ENCODE data around the gene FGD3. TPM values are rescaled to one million over a fixed set of nuclear protein-coding genes. Genes with fewer than 3 reads are reported as not detected.
A peak's percentile ranks its signal among the peaks of the same experiment; 100 is the strongest.

FGD3 gene
- total RNA-seq, 1 experiment from 2014 or later = 9.0 TPM

DNA sequence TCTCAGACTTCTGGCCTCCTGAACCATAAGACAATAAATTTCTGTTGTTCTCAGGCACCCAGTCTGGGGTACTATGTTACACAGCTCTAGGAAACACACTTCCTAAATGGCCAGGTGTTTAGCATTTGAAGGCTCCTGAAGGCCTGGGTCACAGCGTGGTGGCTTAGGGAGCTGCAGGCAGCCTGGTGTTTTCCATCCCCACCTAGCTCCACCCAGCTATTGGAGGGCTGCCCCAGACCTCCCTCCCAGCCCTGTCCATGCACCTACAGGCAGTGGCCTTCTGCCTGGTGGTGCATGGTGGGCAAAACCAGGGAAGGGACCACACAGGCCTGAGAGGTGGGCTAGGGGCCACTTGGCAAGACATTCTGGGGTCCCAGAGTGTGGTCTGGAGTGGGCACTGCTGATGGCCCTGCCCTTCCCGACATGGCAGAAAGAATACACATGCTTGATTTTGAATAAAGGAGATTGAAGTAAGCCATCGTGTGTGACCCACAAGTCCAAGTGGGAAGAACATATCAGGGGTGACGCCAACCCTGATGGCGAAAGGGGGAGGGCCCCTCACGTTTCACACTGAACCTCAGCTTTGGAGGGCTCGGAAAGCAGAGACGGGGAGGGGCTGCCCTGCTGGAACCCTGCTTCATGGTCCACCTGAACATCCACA is 109.8 kb downstream of the FGD3 start:
- H3K4me3 ChIP-seq (ENCODE audit: low read length) = no peak overlapping the region
- H4K20me1 ChIP-seq (ENCODE audit: insufficient read depth, low read depth, low read length) = no peaks in the 10 kb centered on the region
- no peaks in the 10 kb centered on the region for H3K9me2 ChIP-seq (replicated peaks; ENCODE audit: insufficient read depth, low read length)
- H3K4me2 ChIP-seq (ENCODE audit: low read depth, low read length, poor library complexity, severe bottlenecking) = no peak overlapping the region
- no peaks in the 10 kb centered on the region for H3K36me3 ChIP-seq (ENCODE audit: insufficient read depth, low read length)
- no peaks in the 10 kb centered on the region for H3K27me3 ChIP-seq (ENCODE audit: low read length)
- no peaks in the 10 kb centered on the region for H3K79me2 ChIP-seq (ENCODE audit: low read length)
- no peak overlapping the region for H2AFZ ChIP-seq (ENCODE audit: low read length)
- no peak overlapping the region for H3K27ac ChIP-seq (ENCODE audit: low read length)
- DNase-seq = no peak
- H3K4me1 ChIP-seq (ENCODE audit: low read length) = peaks cover 26% of the 10 kb centered on the region
- H3K9me3 ChIP-seq (ENCODE audit: low read length) = no peaks in the 10 kb centered on the region
- no peak overlapping the region for H3K9ac ChIP-seq (ENCODE audit: low read length)

DNA sequence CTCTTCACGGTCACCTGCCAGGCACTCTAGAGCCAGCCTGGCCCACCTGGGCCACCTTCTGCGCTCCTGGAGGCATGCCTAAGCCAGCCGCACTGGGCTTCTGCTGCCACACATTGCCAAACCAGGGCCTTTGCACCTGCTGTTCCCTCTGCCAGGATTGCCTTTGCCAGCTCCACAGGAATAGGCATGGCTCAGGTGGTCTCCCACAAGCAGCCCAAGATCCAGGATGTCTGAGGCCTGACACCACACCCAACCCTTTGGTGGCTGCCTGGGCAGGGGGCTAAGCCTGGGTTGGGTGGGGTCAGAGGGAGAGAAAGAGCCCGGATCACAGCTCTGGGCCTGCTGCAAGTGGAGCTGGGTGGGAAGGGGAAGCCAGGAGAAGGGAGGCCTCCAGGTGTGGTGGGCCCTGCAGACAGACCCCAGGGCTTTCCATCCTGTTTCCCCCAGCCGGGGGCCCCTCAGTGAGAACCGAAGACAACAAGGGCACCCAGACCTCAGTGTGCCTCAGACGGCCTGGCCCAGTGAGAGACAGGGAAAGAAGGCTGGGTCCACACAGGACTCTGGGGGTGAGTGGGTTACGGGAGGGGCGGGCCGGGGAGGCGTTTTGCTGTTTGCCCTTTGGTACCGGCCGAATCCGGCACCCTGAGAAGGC is 110.5 kb downstream of the FGD3 start:
- no peaks in the 10 kb centered on the region for H4K20me1 ChIP-seq (ENCODE audit: insufficient read depth, low read depth, low read length)
- H3K4me3 ChIP-seq (ENCODE audit: low read length) = no peak overlapping the region; the same call in 1 of the 2 replicates
- no peak overlapping the region for H3K27ac ChIP-seq (ENCODE audit: low read length)
- H3K36me3 ChIP-seq (ENCODE audit: insufficient read depth, low read length) = no peaks in the 10 kb centered on the region
- H2AFZ ChIP-seq (ENCODE audit: low read length) = peak overlapping the region; percentile 17; the same call in 1 of the 2 replicates
- no peaks in the 10 kb centered on the region for H3K27me3 ChIP-seq (ENCODE audit: low read length)
- H3K4me2 ChIP-seq (ENCODE audit: low read depth, low read length, poor library complexity, severe bottlenecking) = peak overlapping the region; percentile 44
- H3K9ac ChIP-seq (ENCODE audit: low read length) = no peak overlapping the region
- H3K9me2 ChIP-seq (replicated peaks; ENCODE audit: insufficient read depth, low read length) = no peaks in the 10 kb centered on the region
- no peaks in the 10 kb centered on the region for H3K79me2 ChIP-seq (ENCODE audit: low read length)
- H3K9me3 ChIP-seq (ENCODE audit: low read length) = no peaks in the 10 kb centered on the region
- DNase-seq = no peak
- H3K4me1 ChIP-seq (ENCODE audit: low read length) = peaks cover 28% of the 10 kb centered on the region

DNA sequence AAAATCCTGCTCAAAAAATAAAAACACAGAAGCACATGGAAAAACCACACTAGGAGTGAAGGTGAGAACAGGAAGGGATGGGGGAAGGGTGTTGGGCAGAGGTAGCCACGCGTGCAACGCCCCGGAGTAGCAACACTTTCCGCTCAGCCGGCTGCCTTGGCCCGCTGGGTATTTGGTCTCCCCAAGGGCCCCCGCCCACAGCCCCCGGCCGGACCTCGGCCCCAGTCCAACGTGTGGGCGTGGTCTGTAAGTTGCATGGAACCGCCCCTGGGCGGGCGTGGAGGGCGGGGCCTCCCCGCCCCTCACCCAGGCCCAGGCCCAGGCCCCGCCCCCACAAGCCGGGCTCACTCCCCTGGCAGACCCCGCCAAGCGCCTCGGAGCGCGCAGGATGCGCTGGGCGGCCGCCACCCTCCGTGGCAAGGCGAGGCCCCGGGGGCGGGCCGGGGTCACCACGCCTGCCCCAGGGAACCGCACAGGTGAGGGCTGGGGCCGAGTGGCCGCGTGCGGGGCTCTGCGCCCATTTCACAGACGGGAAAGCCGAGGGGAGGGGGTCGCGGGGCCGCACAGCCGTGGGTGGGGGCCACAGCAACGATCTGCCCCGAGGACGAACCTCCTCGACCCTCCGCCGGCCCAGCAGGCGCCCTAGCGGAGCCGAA is 111.2 kb downstream of the FGD3 start, which contains the start of gene SUSD3:
Gene SUSD3, plus strand, starts transcription at position 347 of the 656 bp plus-strand sequence. Its CDS starts 42 bp downstream, at position 389.
- H3K9ac ChIP-seq (ENCODE audit: low read length) = peak within 1 kb of the TSS; percentile 26
- H3K36me3 ChIP-seq (ENCODE audit: insufficient read depth, low read length) = no peaks in the 10 kb centered on the region
- H3K4me1 ChIP-seq (ENCODE audit: low read length) = peaks cover 28% of the 10 kb centered on the region
- peak; percentile 87 for DNase-seq
- no peaks in the 10 kb centered on the region for H4K20me1 ChIP-seq (ENCODE audit: insufficient read depth, low read depth, low read length)
- H3K79me2 ChIP-seq (ENCODE audit: low read length) = no peaks in the 10 kb centered on the region
- H3K4me2 ChIP-seq (ENCODE audit: low read depth, low read length, poor library complexity, severe bottlenecking) = peak within 1 kb of the TSS; percentile 44
- H3K9me3 ChIP-seq (ENCODE audit: low read length) = no peaks in the 10 kb centered on the region
- H2AFZ ChIP-seq (ENCODE audit: low read length) = peak within 1 kb of the TSS; percentile 17; the same call in 1 of the 2 replicates
- H3K9me2 ChIP-seq (replicated peaks; ENCODE audit: insufficient read depth, low read length) = no peaks in the 10 kb centered on the region
- H3K27ac ChIP-seq (ENCODE audit: low read length) = no peak within 1 kb of the TSS
- H3K4me3 ChIP-seq (ENCODE audit: low read length) = peak within 1 kb of the TSS; percentile 45
- no peaks in the 10 kb centered on the region for H3K27me3 ChIP-seq (ENCODE audit: low read length)

DNA sequence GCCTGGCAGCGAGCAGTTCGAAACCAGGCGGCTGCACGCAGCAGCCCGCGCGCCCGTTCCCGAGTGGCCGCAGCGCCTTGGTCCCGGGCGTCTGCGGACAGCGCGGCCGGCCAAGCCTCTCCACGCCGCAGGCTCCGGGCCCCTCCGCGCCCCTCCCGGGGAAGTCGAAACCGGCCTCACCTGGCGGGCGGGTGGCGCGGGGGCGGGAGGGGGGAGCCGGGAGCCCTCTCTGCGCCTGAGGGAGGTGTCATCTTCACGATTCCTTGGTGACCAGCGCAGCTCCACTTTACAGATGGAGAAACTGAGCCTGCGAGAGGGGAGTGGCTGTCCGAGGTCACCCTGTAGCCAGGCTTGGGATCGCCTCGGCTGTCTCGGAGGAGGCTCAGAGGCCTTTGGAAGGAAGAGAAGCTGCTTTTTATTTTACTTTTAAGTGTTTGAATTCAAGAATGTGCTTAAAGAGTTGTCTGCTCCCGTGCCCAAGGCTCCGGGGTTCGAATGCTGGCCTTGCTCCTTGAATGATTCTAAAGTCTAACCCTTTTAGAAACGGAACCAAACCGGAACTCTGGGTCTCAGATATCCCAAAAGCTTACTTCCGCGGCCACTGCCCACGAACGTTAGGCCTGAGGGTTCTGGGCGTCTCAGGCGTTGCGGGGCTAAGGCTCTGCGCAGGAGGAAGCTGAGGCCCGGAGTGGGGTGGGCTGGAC is 111.8 kb downstream of the FGD3 start:
- H3K4me3 ChIP-seq (ENCODE audit: low read length) = peak overlapping the region; percentile 45
- peak overlapping the region; percentile 44 for H3K4me2 ChIP-seq (ENCODE audit: low read depth, low read length, poor library complexity, severe bottlenecking)
- H3K36me3 ChIP-seq (ENCODE audit: insufficient read depth, low read length) = no peaks in the 10 kb centered on the region
- no peaks in the 10 kb centered on the region for H4K20me1 ChIP-seq (ENCODE audit: insufficient read depth, low read depth, low read length)
- no peak overlapping the region for H2AFZ ChIP-seq (ENCODE audit: low read length)
- peaks cover 28% of the 10 kb centered on the region for H3K4me1 ChIP-seq (ENCODE audit: low read length)
- no peak for DNase-seq
- no peak overlapping the region for H3K27ac ChIP-seq (ENCODE audit: low read length)
- no peaks in the 10 kb centered on the region for H3K79me2 ChIP-seq (ENCODE audit: low read length)
- H3K9ac ChIP-seq (ENCODE audit: low read length) = peak overlapping the region; percentile 26
- H3K27me3 ChIP-seq (ENCODE audit: low read length) = no peaks in the 10 kb centered on the region
- no peaks in the 10 kb centered on the region for H3K9me2 ChIP-seq (replicated peaks; ENCODE audit: insufficient read depth, low read length)
- H3K9me3 ChIP-seq (ENCODE audit: low read length) = no peaks in the 10 kb centered on the region

DNA sequence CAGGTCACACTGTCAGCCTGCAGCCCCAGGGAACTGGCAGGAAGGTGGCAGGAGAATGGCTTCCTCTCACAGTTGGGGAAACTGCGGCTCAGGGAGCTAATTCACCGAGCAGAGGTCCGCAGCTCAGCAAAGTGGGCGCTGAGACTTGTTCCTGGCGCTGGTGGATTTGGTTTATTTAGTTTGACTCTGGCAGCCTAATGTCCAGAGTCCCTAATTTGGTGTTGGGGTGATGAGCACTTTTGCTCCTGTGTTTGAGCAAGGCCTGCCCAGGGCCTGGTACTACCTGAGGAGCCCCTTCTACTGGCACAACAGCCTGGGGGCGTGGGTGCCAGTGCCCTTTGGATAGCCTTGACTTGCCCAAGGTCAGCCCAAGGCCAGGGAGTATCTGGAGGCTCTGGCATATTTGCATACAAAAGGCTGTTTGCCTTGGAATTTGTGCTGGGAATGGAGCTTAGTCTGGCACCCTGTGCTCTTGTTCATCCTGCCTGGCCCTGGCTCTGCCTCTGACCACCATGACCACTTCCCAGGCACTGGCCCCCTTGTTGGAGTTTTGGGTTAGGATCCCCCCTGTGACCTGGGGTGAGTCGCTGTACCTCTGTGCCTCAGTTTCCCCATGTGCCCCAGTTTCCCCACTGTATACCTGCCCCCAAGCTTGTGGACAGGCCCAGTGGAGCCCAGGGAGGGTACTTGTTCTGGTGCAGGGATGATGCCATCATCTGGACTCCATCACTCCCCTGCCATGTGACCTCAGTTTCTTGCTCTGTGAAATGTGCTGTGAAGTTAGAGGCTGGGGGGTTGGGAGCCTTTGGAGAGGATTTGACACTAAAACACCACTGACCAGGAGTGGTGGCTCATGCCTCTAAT is 112.6 kb downstream of the FGD3 start:
- peak overlapping the region; percentile 37 for H3K4me2 ChIP-seq (ENCODE audit: low read depth, low read length, poor library complexity, severe bottlenecking)
- no peaks in the 10 kb centered on the region for H3K9me3 ChIP-seq (ENCODE audit: low read length)
- H3K9me2 ChIP-seq (replicated peaks; ENCODE audit: insufficient read depth, low read length) = no peaks in the 10 kb centered on the region
- no peaks in the 10 kb centered on the region for H4K20me1 ChIP-seq (ENCODE audit: insufficient read depth, low read depth, low read length)
- no peaks in the 10 kb centered on the region for H3K36me3 ChIP-seq (ENCODE audit: insufficient read depth, low read length)
- peak overlapping the region; percentile 14; the same call in 1 of the 2 replicates for H3K4me3 ChIP-seq (ENCODE audit: low read length)
- H3K27ac ChIP-seq (ENCODE audit: low read length) = no peak overlapping the region
- H3K79me2 ChIP-seq (ENCODE audit: low read length) = no peaks in the 10 kb centered on the region
- no peak overlapping the region for H2AFZ ChIP-seq (ENCODE audit: low read length)
- no peak for DNase-seq
- H3K9ac ChIP-seq (ENCODE audit: low read length) = peak overlapping the region; percentile 22; the same call in 1 of the 2 replicates
- H3K27me3 ChIP-seq (ENCODE audit: low read length) = no peaks in the 10 kb centered on the region
- peaks cover 33% of the 10 kb centered on the region for H3K4me1 ChIP-seq (ENCODE audit: low read length)

DNA sequence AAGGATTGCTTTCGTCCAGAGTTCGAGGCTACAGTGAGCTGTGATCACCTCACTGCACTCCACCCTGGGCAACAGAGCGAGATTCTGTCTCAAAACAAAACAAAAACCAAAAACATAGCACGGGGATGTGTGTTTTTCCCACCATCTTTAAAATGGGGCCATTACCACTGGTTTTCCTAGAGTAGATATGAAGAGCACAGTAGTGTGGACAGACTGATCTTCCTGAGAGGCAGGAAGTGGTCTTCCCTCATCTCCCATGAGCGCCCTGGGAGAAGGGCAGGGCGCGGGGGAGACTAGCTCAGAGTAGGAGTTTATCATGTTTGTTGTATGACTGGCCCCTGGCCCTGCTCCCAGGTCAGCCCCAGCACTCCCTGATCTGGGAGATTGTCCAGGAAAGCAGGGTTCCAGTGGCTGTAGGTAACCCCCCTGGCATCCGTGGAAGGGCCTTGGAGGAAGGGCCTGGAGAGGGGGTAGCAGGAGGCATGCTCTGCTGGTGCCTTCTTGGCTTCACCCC is 113.5 kb downstream of the FGD3 start:
- peaks cover 33% of the 10 kb centered on the region for H3K4me1 ChIP-seq (ENCODE audit: low read length)
- H3K4me3 ChIP-seq (ENCODE audit: low read length) = no peak overlapping the region
- H3K27me3 ChIP-seq (ENCODE audit: low read length) = no peaks in the 10 kb centered on the region
- H4K20me1 ChIP-seq (ENCODE audit: insufficient read depth, low read depth, low read length) = no peaks in the 10 kb centered on the region
- H3K9me2 ChIP-seq (replicated peaks; ENCODE audit: insufficient read depth, low read length) = no peaks in the 10 kb centered on the region
- no peak overlapping the region for H3K9ac ChIP-seq (ENCODE audit: low read length)
- H3K79me2 ChIP-seq (ENCODE audit: low read length) = no peaks in the 10 kb centered on the region
- H3K4me2 ChIP-seq (ENCODE audit: low read depth, low read length, poor library complexity, severe bottlenecking) = no peak overlapping the region
- H3K9me3 ChIP-seq (ENCODE audit: low read length) = no peaks in the 10 kb centered on the region
- no peak for DNase-seq
- no peak overlapping the region for H2AFZ ChIP-seq (ENCODE audit: low read length)
- H3K27ac ChIP-seq (ENCODE audit: low read length) = no peak overlapping the region
- no peaks in the 10 kb centered on the region for H3K36me3 ChIP-seq (ENCODE audit: insufficient read depth, low read length)

DNA sequence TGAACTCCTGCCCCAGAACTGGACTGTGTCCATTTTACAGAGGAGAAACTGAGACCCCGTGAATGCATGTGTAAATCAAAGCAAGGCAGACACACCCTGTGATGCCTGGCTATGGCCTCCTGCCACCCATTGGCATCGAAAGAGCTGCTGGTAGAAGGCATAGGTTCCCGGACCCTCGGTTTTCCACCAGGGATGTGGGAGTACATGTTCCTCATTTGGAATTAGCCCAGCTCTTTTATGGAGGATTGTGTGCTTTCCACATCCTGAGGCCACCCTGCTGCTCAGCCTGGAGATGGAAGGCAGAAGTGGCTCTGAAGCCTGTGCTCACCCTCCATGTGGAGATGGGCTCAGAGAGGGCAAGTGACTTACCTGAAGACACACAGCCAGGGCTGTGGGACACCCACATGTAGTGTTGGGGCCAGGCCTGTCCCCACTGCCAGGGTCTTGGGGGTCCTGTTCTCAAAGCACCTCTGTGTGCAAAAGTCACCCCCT is 114.0 kb downstream of the FGD3 start:
- Histone ChIP-seq H3K9me2 (replicated peaks; ENCODE audit: insufficient read depth, low read length) (no peaks in the 10 kb centered on the region), H4K20me1 (ENCODE audit: insufficient read depth, low read depth, low read length) (no peaks in the 10 kb centered on the region), H2AFZ (ENCODE audit: low read length) (no peak overlapping the region), H3K27me3 (ENCODE audit: low read length) (no peaks in the 10 kb centered on the region), H3K9me3 (ENCODE audit: low read length) (no peaks in the 10 kb centered on the region), H3K27ac (ENCODE audit: low read length) (no peak overlapping the region), H3K4me2 (ENCODE audit: low read depth, low read length, poor library complexity, severe bottlenecking) (no peak overlapping the region), H3K79me2 (ENCODE audit: low read length) (no peaks in the 10 kb centered on the region), H3K36me3 (ENCODE audit: insufficient read depth, low read length) (no peaks in the 10 kb centered on the region), H3K4me1 (ENCODE audit: low read length) (peaks cover 33% of the 10 kb centered on the region), H3K4me3 (ENCODE audit: low read length) (no peak overlapping the region), H3K9ac (ENCODE audit: low read length) (no peak overlapping the region)
- no peak for DNase-seq

All from Karpas-422 (cell line).